ENCODE results near the gene CYP4F11. TPM values are rescaled to one million over a fixed set of nuclear protein-coding genes. Genes with fewer than 3 reads are reported as not detected.
"Not testable (repeated sequence)": the region's sequence is repeated elsewhere in the genome, so short reads cannot be mapped to it uniquely, and the experiment has no call there.

CYP4F11 gene
- total RNA-seq, 1 donor from 2014 or later: 3.5 TPM

DNA sequence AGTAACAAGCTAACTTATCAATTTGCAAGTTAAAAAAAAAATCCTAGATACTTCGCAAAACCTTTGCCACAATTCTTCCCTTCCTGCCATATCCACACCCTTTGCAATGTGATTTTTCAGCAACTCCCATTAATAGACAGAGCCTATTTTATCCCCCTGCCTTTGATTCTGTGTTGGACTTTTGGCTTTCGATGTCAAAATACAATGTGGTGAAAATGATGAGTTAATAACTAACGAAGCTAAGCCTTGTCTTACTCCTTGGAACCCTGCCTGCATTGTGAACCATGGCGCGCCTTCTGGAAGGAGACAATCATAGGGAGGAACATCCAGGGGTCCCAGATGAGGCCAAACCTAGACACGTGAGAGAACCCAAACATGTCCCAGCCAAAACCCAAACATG, 42.9 kb downstream of the CYP4F11 start:
- H3K27me3 ChIP-seq (ENCODE audit: low read depth): no peaks in the 10 kb centered on the region
- no peaks in the 10 kb centered on the region for H3K9me3 ChIP-seq
- TF ChIP-seq, protein P1, sequence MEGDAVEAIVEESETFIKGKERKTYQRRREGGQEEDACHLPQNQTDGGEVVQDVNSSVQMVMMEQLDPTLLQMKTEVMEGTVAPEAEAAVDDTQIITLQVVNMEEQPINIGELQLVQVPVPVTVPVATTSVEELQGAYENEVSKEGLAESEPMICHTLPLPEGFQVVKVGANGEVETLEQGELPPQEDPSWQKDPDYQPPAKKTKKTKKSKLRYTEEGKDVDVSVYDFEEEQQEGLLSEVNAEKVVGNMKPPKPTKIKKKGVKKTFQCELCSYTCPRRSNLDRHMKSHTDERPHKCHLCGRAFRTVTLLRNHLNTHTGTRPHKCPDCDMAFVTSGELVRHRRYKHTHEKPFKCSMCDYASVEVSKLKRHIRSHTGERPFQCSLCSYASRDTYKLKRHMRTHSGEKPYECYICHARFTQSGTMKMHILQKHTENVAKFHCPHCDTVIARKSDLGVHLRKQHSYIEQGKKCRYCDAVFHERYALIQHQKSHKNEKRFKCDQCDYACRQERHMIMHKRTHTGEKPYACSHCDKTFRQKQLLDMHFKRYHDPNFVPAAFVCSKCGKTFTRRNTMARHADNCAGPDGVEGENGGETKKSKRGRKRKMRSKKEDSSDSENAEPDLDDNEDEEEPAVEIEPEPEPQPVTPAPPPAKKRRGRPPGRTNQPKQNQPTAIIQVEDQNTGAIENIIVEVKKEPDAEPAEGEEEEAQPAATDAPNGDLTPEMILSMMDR (IDR thresholded peaks at IDR 0.05): no peak
- ATAC-seq: no peak
- DNase-seq: no peak
- no peaks in the 10 kb centered on the region for H3K36me3 ChIP-seq
- no peaks in the 10 kb centered on the region for H3K4me1 ChIP-seq
- no peak overlapping the region for H3K4me3 ChIP-seq
- intact Hi-C loops (cut with DNase I): no loop called here
- no peak overlapping the region for H3K27ac ChIP-seq

DNA sequence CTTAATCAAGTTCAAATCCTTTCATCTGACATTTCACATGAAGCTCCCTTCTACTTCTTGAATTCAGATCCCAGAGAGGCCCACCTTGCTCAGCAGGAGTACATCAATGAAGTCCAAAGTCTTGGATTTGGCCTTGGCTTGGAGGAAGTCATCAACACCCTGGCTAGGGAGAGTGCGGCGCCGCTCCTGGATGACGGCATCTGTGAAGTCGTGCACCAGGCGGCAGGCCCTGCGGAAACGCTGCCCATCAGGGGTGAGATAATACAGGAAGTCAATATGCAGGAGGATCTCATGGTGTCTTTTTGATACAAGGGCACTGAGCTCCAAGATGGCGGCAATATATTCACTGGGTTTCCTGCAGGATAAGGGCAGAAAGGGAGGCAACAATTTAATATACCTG, 45.0 kb downstream of the CYP4F11 start:
- DNase-seq: not testable (repeated sequence)

DNA sequence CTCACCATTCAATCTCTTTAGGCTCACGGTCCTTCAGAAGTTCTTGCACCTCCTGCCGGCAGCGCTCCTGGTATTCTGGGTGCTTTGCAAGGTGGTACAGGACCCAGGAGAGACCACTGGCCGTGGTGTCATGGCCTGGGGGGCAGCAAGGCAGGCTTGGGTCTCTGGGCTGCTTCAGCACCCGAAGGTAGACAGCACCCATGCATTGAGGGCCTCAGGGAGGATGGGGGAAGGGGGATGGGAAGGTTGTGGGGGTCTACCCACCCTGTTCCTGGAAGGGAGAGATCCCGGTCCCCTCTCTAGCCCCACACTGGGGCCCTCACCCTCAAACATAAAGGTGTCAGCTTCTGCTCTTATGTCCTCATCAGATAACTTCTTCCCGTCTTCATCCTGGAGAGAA, 48.4 kb downstream of the CYP4F11 start:
- TF ChIP-seq, protein P1 (IDR thresholded peaks at IDR 0.05): no peak
- H3K36me3 ChIP-seq: no peaks in the 10 kb centered on the region
- H3K27ac ChIP-seq: no peak overlapping the region
- H3K4me3 ChIP-seq: no peak overlapping the region
- peaks cover 11% of the 10 kb centered on the region for H3K27me3 ChIP-seq (ENCODE audit: low read depth)
- intact Hi-C loops (cut with DNase I): no loop called here
- ATAC-seq (no peak), DNase-seq (no peak)
- no peaks in the 10 kb centered on the region for H3K9me3 ChIP-seq
- no peaks in the 10 kb centered on the region for H3K4me1 ChIP-seq

More for the DNA sequence above, 45.0 kb downstream of the CYP4F11 start:
- intact Hi-C loops (cut with DNase I); H3K9me3 ChIP-seq; ATAC-seq; H3K36me3 ChIP-seq; H3K4me3 ChIP-seq; H3K4me1 ChIP-seq; H3K27ac ChIP-seq; H3K27me3 ChIP-seq (ENCODE audit: low read depth): not testable (repeated sequence)

DNA sequence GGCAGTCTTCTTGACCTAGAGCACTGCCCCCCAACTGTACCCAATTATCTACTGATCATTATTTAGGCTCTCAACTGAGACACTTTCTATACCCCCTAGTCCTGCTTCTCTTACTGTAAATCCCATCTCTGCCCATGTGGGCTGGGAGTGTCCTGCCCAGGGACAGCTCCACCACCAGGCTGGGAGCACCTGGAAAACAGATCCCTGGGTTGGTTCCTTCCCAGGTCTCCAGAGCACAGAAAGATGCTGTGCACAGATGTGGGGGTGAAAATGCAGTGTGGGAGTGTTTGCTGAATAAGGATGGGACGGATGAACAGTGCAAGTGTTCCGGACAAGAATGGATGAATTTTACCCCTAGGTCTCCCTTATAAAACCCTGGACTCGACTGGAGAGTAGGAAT, 49.2 kb downstream of the CYP4F11 start:
- Histone ChIP-seq H3K9me3 (no peaks in the 10 kb centered on the region), H3K36me3 (no peaks in the 10 kb centered on the region), H3K4me1 (no peaks in the 10 kb centered on the region), H3K4me3 (no peak overlapping the region), H3K27ac (no peak overlapping the region), H3K27me3 (ENCODE audit: low read depth) (peaks cover 11% of the 10 kb centered on the region)
- intact Hi-C loops (cut with DNase I): no loop called here
- ATAC-seq: no peak
- no peak for DNase-seq
- TF ChIP-seq, protein P1 (IDR thresholded peaks at IDR 0.05): no peak

DNA sequence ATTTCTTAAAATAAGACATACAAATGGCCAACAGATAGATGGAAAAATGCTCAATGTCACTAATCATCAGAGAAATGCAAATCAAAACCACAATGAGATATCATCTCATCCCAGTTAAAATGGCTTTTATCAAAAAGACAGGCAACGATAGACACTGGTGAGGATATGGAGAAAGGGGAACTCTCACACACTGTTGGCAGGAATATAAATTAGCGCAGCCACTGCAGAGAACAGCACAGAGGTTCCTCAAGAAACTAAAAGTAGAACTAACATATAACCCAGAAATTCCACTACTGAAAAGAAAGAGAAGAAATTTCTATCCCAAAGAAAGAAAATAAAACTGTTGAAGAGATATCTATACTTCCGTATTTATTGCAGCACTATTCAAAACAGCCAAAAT, 51.0 kb downstream of the CYP4F11 start:
- peaks cover 11% of the 10 kb centered on the region for H3K27me3 ChIP-seq (ENCODE audit: low read depth)
- H3K4me1 ChIP-seq; ATAC-seq; H3K36me3 ChIP-seq; H3K4me3 ChIP-seq; H3K27ac ChIP-seq; intact Hi-C loops (cut with DNase I); DNase-seq; H3K9me3 ChIP-seq: not testable (repeated sequence)

DNA sequence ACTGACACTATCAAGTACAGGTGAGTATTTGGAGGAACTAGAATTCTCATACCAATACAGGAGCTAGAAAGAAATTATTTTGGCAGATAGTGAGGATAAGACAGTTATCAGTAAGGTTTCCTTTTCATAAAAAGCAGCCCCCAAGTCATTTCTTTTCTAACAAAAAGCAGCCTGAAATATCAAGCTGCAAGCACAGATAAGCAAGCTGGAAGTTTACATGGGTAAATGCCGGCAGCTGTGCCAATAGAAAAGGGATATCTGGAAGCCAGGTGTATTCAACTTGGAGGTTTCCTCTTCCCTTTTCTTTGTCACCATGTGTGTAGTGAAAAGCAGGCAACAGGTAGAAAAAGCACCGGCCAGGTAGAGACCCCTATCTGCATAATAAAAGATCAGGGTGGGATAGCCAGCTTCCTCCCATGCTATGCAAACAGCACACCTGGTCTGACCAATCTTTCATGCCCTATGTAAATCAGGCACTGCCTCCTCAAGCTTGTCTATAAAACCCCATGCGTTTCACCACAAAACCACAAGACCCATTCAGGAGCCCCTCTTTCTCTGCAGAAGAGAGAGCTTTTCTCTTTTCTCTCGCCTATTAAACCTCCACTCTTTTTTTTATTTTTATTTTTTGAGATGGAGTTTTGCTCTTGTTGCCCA, 59.4 kb downstream of the CYP4F11 start:
- Histone ChIP-seq H3K9me3 (no peaks in the 10 kb centered on the region), H3K4me3 (no peak overlapping the region), H3K4me1 (no peaks in the 10 kb centered on the region), H3K27ac (no peak overlapping the region), H3K36me3 (no peaks in the 10 kb centered on the region), H3K27me3 (ENCODE audit: low read depth) (peaks cover 14% of the 10 kb centered on the region)
- intact Hi-C loops (cut with DNase I): no loop called here
- TF ChIP-seq, protein P1 (IDR thresholded peaks at IDR 0.05): no peak
- ATAC-seq (no peak), DNase-seq (no peak)

DNA sequence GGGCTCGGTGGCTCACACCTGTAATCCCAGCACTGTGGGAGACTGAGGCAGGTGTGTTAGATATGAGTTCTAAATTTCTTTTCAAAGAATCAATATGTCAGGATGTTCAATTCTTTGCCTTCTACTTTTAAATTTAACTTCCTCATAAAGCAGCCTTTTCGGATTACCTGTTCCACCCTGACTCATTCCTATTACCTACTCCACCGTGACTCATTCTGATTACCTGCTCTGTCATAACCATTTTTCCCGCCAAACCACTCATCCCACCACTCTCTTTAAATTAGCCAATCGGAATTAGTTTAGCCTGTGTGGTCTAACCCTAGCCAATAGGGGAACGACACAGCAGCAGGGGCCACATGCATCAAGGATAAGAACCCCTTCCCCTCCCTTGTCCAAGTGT, 60.6 kb downstream of the CYP4F11 start:
- intact Hi-C loops (cut with DNase I); ATAC-seq; H3K4me1 ChIP-seq; DNase-seq; H3K27ac ChIP-seq; H3K36me3 ChIP-seq; H3K9me3 ChIP-seq; H3K4me3 ChIP-seq: not testable (repeated sequence)
- peaks cover 14% of the 10 kb centered on the region for H3K27me3 ChIP-seq (ENCODE audit: low read depth)

Measured in lower lobe of right lung (tissue), 2 donors.